ENCODE measurements around the gene PHACTR3. TPM values are rescaled to one million over a fixed set of nuclear protein-coding genes. Genes with fewer than 3 reads are reported as not detected.

PHACTR3 gene
- total RNA-seq, 1 experiment from 2014 or later: not detected

- no TSS peak for BruUV-seq (replicated peaks)
- Histone ChIP-seq H3K79me2 (ENCODE audit: insufficient read depth, low read length) (no peaks in the 10 kb centered on the region), H3K9me2 (ENCODE audit: insufficient read depth) (no peaks in the 10 kb centered on the region), H3K4me1 (ENCODE audit: control insufficient read depth in 1 of 2, insufficient read depth in 2 of 2, low read length in 2 of 2) (no peaks in the 10 kb centered on the region), H4K20me1 (ENCODE audit: insufficient read depth) (no peaks in the 10 kb centered on the region), H3K4me3 (replicated peaks in 1 of 2; ENCODE audit: low read depth in 1 of 2, low read length in 2 of 2) (no peak overlapping the region), H3K27ac (ENCODE audit: low read depth, low read length) (no peak overlapping the region), H3K36me3 (ENCODE audit: control insufficient read depth in 1 of 2, insufficient read depth in 2 of 2, low read length in 2 of 2) (no peaks in the 10 kb centered on the region), H3K4me2 (ENCODE audit: low read length) (no peak overlapping the region), H2AFZ (ENCODE audit: low read depth, low read length, poor library complexity, severe bottlenecking) (no peak overlapping the region), H3K9me3 (ENCODE audit: control insufficient read depth in 1 of 2, insufficient read depth in 1 of 2, low read depth in 1 of 2, low read length in 2 of 2) (no peaks in the 10 kb centered on the region), H3K27me3 (ENCODE audit: insufficient read depth, low read length) (peaks cover 31% of the 10 kb centered on the region), H3K9ac (ENCODE audit: low read length) (no peak overlapping the region)
- ATAC-seq (no peak), DNase-seq (ENCODE audit: low read depth, low spot score) (no peak)
- intact Hi-C loops (cut with micrococcal nuclease): no loop called here
- ChIA-PET RAD21 (ENCODE audit: low non-redundant PET in 1 of 2, low total read pairs in 2 of 2, uncharacterized antibody in 2 of 2, unreplicated experiment in 2 of 2) (no interaction called here), POLR2A (no interaction called here), CTCF (no interaction called here)
- TF ChIP-seq, protein P1, sequence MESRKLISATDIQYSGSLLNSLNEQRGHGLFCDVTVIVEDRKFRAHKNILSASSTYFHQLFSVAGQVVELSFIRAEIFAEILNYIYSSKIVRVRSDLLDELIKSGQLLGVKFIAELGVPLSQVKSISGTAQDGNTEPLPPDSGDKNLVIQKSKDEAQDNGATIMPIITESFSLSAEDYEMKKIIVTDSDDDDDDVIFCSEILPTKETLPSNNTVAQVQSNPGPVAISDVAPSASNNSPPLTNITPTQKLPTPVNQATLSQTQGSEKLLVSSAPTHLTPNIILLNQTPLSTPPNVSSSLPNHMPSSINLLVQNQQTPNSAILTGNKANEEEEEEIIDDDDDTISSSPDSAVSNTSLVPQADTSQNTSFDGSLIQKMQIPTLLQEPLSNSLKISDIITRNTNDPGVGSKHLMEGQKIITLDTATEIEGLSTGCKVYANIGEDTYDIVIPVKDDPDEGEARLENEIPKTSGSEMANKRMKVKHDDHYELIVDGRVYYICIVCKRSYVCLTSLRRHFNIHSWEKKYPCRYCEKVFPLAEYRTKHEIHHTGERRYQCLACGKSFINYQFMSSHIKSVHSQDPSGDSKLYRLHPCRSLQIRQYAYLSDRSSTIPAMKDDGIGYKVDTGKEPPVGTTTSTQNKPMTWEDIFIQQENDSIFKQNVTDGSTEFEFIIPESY (IDR thresholded peaks at IDR 0.05; ENCODE audit: extremely low read depth, insufficient replicate concordance, low read length): no peak
- TF ChIP-seq SIN3A (IDR thresholded peaks at IDR 0.05; ENCODE audit: low read depth) (no peak), FOSL1 (IDR thresholded peaks at IDR 0.05; ENCODE audit: low read depth) (no peak), SRF (IDR thresholded peaks at IDR 0.05; ENCODE audit: low read depth) (no peak), ELF1 (IDR thresholded peaks at IDR 0.05; ENCODE audit: borderline replicate concordance, low read depth) (no peak), ZNF274 (IDR thresholded peaks at IDR 0.05; ENCODE audit: low read depth, low read length) (no peak), YY1 (IDR thresholded peaks at IDR 0.05; ENCODE audit: extremely low read depth, insufficient replicate concordance, low read depth, low read length) (no peak), TCF7L2 (IDR thresholded peaks at IDR 0.05; ENCODE audit: borderline replicate concordance, extremely low read depth, insufficient read depth, insufficient read length) (no peak), CEBPB (IDR thresholded peaks at IDR 0.05; ENCODE audit: low read depth) (no peak), ZFX (IDR thresholded peaks at IDR 0.05) (no peak), EGR1 (IDR thresholded peaks at IDR 0.05; ENCODE audit: low read depth) (no peak), RAD21 (IDR thresholded peaks at IDR 0.05; ENCODE audit: low read depth) (no peak), JUND (IDR thresholded peaks at IDR 0.05) (no peak), EZH2 (IDR thresholded peaks at IDR 0.05) (no peak), EZH2phosphoT487 (IDR thresholded peaks at IDR 0.05; ENCODE audit: borderline replicate concordance) (no peak), POLR2A (IDR thresholded peaks at IDR 0.05; ENCODE audit: borderline replicate concordance, extremely low read depth, insufficient read depth, insufficient read length) (no peak), SP1 (IDR thresholded peaks at IDR 0.05; ENCODE audit: low read depth) (no peak)
- TF ChIP-seq, protein P2, sequence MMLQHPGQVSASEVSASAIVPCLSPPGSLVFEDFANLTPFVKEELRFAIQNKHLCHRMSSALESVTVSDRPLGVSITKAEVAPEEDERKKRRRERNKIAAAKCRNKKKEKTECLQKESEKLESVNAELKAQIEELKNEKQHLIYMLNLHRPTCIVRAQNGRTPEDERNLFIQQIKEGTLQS (IDR thresholded peaks at IDR 0.05): no peak
- TF ChIP-seq, protein P3, sequence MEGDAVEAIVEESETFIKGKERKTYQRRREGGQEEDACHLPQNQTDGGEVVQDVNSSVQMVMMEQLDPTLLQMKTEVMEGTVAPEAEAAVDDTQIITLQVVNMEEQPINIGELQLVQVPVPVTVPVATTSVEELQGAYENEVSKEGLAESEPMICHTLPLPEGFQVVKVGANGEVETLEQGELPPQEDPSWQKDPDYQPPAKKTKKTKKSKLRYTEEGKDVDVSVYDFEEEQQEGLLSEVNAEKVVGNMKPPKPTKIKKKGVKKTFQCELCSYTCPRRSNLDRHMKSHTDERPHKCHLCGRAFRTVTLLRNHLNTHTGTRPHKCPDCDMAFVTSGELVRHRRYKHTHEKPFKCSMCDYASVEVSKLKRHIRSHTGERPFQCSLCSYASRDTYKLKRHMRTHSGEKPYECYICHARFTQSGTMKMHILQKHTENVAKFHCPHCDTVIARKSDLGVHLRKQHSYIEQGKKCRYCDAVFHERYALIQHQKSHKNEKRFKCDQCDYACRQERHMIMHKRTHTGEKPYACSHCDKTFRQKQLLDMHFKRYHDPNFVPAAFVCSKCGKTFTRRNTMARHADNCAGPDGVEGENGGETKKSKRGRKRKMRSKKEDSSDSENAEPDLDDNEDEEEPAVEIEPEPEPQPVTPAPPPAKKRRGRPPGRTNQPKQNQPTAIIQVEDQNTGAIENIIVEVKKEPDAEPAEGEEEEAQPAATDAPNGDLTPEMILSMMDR (IDR thresholded peaks at IDR 0.05 in 2 of 3, conservative IDR thresholded peaks at IDR 0.05 in 1 of 3; ENCODE audit: borderline replicate concordance in 1 of 3, insufficient read depth in 1 of 3, low read depth in 2 of 3, low read length in 2 of 3): no peak
- TF ChIP-seq, protein P4, sequence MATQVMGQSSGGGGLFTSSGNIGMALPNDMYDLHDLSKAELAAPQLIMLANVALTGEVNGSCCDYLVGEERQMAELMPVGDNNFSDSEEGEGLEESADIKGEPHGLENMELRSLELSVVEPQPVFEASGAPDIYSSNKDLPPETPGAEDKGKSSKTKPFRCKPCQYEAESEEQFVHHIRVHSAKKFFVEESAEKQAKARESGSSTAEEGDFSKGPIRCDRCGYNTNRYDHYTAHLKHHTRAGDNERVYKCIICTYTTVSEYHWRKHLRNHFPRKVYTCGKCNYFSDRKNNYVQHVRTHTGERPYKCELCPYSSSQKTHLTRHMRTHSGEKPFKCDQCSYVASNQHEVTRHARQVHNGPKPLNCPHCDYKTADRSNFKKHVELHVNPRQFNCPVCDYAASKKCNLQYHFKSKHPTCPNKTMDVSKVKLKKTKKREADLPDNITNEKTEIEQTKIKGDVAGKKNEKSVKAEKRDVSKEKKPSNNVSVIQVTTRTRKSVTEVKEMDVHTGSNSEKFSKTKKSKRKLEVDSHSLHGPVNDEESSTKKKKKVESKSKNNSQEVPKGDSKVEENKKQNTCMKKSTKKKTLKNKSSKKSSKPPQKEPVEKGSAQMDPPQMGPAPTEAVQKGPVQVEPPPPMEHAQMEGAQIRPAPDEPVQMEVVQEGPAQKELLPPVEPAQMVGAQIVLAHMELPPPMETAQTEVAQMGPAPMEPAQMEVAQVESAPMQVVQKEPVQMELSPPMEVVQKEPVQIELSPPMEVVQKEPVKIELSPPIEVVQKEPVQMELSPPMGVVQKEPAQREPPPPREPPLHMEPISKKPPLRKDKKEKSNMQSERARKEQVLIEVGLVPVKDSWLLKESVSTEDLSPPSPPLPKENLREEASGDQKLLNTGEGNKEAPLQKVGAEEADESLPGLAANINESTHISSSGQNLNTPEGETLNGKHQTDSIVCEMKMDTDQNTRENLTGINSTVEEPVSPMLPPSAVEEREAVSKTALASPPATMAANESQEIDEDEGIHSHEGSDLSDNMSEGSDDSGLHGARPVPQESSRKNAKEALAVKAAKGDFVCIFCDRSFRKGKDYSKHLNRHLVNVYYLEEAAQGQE (IDR thresholded peaks at IDR 0.05; ENCODE audit: low read depth): no peak
Observed at GRCh38 chr20:59701236-59701635, 96.9 kb downstream of the PHACTR3 start.

Measured in HCT116 (cell line).